ENCODE results near the gene SH3BGRL.

The SH3BGRL gene

DNA sequence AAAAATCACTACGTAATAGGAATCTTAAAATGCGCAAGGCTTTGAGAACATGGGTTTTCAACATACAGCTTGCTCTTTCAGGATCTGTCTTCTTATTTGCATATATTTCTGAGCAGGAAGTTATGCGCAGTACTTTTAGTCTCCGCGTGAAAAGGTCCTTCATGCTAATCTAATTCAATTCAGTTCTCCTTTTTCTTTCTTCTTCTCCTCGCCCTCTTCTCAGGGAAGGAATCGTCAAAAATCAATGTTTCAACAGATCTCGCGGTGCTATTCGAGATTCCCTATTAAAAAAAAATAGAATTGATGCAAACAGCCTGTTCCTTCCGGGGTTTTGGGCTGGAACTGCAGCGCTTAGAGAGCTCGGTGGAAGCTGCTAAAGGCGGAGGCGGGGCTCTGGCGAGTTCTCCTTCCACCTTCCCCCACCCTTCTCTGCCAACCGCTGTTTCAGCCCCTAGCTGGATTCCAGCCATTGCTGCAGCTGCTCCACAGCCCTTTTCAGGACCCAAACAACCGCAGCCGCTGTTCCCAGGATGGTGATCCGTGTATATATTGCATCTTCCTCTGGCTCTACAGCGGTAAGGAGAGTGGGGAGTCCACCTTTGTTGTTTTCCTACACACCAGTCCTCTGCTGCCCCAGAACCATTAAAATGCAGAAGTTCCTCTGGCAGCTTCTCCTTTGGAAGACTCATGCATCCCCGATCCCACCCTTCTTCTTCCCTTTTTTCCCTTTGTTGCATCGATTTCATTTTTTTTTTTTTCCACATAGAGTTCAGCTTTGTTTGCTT lies at the start of gene SH3BGRL, which contains the start of gene HMGN5:
Gene SH3BGRL, plus strand, starts transcription at position 432 of the 785 bp plus-strand sequence. Its CDS starts 99 bp downstream, at position 531.
Gene HMGN5, minus strand, starts transcription at position 243 of the 785 bp plus-strand sequence. CDS start 80,364 bp downstream, outside the sequence.
- peak; percentile 89 for DNase-seq

DNA sequence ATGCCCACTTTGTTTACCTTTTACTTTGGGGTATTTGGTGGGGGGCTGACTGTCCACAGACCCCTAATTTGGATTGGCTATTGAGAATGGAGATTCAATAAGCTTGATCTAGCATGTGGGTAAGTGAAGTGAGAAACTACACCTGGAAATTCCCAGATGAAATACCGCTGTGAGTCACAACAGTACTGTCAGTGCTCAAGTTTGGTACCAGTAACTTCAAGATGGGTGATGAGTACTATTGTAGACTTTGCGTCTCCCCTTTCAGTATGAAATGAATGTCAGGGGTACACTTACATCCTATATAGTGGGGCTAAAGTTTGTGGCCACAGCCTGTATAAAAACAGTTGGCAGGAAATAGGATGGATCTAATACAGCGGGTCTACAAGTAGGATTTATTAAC lies 33.5 kb upstream of the SH3BGRL start:
- DNase-seq: no peak

DNA sequence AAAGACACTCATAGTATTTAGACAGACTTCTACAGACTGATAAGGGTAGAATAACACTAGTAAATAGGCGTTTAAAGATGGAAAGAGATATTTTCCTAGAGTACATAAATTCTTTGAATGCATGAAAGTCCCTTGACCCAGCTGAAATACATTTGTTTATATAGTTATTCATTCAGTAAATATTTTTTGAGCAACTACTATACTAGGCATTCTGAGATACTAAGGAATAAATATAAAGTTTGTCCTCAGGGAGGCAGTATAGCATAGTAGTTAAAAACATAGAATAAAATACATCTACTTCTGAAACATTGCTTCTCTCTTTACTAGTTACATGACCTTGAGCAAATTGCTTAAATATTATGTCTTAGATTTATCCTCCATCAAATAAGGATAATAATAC lies 27.6 kb upstream of the SH3BGRL start:
- DNase-seq: peak; percentile 58

DNA sequence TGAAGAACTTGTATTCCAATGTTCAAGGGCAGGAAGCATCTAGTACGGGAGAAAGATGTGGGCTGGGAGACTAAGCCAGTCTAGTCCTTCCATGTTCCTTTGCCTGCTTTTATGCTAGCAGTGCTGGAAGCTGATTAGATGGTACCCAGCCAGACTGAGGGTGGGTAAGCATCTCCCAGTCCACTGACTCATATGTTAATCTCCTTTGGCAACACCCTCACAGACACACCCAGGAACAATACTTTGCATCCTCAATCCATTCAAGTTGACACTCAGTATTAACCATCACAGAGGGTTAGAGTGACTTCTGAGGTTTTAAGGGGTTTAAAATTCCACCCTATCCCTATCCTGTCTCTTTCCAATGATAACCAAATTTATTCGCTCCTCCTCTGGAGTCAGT lies 6.6 kb upstream of the SH3BGRL start:
- DNase-seq: no peak

DNA sequence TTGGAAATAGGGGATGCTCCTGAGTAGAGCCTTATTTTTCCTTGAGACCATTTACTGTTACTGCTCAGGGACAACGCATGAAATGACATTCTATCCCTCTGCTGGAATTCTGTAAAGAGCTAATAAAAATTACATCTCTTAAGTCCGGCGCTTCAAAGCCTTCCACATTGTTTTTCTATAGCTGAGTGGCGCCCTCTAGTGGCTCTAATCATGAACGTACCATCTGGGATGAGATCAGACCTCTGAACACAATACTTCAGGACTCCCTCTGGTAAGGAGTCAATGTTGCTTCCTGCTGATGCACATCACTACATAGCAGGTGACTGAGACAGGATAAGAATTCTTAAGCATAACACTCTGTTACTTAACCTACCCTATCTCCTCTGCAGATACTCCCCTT lies 6.2 kb upstream of the SH3BGRL start:
- peak; percentile 73 for DNase-seq

DNA sequence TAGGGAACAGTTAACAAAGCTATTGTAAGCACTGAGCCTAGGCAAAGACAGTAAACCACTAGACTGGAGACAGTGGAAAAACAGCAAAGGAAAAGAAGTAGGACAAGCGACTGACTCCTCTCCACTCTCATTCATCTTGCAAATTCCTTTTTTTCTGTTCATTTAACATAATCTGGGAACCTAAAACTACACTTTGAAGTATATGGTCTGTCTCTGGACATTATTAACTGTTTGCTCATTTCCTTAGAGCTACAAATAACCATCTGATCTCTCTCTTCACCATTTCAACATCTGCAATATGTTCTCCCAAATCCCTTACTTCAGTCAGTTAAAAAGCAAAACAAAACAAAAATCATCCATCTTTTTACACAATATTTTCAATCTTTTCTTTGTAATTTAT lies 831 bp upstream of the SH3BGRL start:
- peak; percentile 29 for DNase-seq

DNA sequence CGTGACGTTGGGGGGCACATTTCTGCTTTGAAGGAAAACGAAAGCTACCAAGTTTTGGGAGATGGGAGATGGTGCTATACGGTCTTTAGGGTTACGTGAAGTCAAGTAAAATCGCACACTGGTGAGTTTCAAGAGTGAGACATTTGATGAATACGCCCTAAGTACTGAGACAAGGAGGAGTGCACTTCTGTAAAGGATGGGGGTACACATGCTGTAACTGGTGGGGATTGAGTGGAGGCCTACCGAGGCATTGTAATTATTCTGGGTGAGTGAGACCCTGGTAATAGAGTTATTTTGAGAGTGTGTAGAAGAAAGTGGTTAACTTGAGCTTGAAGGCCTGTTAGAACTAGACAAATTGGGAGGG lies 536 bp downstream of the SH3BGRL start:
- peak; percentile 58 for DNase-seq

DNA sequence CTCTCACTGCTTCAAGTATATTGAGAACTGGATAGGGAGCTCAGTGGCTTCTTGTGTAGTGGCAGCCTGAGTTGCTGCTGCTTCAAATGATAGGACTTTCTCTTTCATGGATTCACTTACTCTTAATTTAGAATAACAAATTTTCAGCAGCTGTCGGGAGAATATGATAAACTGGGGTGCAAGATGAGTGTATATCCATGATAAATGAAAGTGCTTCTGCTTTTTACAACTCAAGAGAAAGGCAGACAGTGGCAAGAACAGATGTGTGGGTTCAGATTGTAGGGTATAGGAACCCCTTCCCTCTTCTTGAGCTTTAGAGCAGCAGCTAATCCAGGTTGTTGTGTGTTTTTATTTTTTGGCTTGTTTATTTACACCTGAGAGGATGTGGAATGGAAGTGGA lies 1.0 kb downstream of the SH3BGRL start:
- peak; percentile 68 for DNase-seq

DNA sequence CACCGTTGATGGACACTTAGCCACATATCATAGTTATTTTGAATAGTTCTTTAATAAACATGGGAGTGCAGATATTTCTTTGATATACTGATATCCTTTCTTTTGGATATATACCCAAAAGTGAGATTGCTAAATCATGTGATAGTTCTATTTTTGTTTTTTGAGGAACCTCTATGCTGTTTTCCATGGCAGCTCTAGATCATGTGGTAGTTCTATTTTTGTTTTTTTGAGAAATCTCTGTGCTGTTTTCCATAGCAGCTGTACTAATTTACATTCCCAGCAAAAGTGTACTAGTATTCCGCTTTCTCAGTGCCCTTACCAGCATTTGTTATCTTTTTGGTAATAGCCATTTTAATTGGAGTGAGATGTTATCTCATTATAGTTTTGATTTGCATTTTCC lies 3.6 kb downstream of the SH3BGRL start:
- peak; percentile 16 for DNase-seq

DNA sequence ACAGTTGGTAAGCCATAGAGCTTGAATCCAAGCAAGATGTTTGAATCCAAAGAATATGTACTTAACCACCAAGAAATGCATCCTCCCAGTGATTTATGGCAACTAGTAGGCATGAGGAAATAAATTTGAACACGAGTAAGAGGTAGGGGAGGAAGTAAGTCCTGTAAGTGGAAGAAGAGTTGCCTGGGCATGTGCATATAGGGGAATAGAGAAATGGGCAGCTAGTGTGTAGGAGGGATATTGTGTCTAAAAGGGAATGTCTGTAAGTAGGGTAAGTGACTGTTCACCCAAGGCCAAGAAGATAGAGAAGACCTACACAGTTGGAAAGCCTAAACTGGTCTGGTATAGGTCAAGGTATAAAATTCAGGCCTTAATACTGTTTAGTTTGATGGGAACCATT lies 4.6 kb downstream of the SH3BGRL start:
- DNase-seq: peak; percentile 3

DNA sequence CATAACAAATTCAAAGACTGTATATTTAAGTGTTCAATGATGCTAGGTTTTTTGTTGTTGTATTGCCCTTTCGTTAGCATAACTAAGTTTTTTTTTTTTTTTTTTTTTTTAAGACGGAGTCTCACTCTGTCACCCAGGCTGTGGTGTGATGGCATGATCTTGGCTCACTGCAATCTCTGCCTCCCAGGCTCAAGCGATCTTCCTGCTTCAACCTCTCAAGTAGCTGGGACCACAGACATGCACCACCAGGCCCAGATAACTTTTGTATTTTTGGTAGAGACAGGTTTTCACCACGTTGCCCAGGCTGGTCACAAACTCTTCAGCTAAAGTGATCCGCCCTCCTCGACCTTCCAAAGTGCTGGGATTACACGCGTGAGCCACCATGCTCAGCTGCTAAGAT lies 7.0 kb downstream of the SH3BGRL start:
- DNase-seq: no peak

DNA sequence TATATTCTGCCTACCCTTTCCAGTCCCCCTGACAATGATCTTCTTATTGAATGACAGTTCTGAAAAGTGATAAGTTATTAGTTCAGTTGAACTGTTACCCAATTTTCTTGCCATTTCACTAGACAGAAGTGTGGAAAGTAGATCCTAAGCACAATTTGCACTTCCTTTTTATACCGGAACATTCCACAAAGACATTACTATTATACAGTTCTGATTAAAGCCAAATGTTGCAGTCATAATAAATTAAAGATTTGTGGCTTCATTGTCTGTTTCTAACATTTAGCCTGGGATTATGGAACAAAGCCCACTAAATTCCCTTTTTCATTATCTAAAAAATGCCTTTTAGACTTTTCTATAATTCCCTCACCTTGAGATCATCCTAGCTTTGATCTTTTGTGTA lies 13.8 kb downstream of the SH3BGRL start:
- no peak for DNase-seq

DNA sequence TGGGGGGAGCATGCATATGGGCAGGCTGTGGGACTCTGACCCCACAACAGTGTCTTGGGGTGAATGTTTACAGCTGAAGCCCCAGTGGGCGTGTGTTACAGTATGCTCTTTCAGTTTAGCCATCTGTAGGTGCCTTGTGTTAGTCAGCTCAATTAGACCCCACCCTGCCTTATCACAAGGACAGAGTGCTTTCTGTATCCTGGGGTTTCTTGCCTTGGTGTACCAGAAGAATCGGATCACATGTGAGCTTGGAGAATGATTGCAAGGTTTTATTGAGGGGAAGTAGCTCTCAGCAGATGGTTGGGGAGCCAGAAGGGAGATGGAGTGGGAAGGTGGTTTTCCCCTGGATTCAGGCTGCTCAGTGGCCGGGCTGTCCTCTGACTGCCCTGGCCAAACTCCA lies 27.3 kb downstream of the SH3BGRL start:
- peak; percentile 3 for DNase-seq

DNA sequence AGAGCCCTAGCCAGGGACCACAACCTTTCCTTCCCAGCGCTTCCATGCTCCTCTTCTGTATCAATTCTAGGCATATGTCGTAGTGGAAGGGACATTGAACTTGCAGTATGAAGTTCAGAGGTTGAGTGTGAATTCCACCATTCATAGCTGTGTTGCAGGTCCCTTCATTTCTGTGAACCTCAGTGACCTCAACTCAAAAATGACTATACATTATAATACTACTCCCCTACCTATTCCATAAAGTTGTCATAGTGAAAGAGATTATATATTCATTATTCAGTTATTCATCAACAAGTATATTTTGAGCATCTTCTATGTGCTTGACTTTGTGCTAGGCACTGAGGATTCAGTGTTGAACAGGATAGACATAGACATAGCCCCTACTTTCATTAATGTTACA lies 28.0 kb downstream of the SH3BGRL start:
- DNase-seq: no peak

DNA sequence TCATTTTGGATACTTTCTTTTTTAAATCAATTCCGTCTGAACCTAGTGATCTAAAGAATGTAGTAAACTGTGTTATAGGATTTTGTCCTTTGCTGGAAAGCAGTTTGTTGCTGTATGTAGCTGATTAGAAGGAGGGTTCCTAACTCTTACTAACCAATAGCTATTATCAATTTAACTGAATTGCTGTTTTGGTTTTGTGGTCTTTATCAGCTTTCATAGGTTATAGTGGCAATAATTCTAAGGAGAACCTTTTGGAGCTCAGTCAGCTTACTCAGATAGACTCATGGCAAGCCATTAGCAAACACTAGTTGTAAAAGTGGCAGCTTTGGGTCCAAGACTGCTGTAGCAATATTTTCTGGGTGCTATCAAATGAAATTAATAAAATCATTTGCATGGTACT lies 29.6 kb downstream of the SH3BGRL start:
- peak; percentile 12 for DNase-seq

DNA sequence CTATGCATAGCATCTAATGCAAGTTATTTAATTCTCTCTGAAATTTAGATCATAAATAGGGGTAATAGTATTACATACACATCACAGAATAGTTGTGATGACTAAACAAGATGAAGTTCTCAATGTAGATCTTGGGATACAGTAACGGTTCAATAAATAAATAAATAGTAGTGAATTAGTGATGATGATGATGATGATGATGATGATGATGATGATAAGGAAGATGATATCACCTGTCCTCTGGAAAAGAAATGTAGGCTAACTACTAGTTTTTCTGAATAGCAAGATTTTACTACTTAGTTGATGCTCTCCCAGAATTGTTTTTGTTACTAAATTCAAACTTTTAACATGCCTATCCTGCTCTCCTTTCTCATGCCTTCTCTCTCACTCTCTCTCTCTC lies 30.3 kb downstream of the SH3BGRL start:
- no peak for DNase-seq

DNA sequence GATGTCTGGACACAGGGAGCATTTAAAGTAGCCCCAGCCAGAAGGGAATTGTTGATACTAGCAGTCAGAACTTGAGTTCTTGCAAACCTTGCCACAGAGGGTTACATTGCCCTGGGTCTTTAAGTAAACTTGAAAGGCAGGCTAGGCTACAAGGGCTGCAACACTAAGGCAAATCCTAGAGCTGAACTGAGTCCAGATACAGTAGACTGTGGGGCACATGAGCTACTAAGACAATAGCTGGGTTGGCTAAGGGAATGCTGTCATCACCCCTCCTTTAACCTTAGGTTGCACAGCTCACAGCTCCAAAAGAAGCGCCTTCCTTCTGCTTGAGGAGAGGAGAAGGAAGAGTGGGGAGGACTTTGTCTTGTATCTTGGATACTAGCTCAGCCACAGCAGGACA lies 35.6 kb downstream of the SH3BGRL start:
- no peak for DNase-seq

DNA sequence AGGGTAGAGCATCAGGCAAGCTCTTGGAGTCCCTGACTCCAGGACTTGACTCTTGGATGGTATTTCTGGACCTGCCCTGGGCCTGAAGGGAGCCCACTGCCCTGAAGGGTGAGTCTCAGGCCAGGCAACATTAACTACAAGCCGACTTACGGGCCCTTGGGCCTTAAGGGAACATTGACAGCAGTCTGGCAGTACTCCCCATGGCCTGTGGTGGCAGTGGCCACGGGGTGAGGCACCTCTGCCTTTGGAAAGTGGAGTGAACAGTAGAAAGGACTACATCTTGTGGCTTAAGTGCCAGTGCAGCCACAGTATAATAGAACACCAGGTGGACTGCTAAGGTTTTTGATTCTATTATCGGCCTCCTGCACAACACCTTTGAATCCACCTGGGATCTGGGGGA lies 36.3 kb downstream of the SH3BGRL start:
- DNase-seq: no peak

DNA sequence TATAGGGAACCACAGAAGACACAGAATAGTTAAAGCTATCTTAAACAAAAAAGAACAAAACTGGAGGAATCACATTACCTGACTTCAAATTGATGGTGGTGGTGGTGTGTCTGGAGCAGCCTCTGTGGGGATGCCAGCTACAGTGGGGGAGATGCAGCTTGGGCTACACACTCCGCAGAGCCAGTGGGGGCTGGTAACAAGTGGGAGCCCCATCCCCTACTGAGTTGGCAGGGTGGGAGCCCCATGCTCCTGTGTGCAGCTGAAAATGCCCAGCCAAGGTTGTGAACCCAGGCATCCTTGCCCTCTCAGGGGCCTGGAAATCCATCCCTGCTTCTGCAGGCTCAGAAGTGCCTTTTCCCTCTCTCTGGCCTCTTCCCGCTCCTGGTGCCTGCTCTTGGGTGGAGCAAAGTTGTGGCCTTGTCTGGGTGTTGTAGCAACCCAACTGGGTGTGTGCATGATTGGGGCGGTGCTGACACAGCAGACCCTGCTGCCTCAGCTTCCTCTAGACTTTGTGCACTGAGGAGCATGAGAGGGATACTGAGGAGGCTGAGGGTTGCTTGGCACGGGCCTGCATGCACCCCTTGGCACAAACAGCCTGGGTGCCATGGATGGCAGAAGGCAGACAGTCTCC lies 38.9 kb downstream of the SH3BGRL start:
- no peak for DNase-seq

DNA sequence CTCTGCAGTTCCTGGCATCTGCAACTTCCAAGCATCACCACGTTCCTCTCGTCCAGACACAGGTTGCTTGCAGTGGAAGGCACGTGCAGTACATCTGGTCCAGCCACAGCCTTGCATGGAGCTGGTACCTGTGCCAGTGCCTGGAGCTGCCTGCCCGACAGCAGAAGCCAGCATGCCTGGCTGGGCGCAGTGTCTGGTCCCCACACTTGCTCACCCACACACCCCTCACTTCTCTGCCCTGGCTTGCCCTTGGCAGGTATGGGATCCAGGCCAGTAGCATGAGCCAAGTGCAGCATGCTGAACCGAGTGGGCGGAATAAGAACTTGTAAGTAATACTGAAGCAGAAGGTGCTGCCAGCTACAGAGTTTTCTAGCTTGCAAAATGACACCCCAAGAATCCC lies 39.9 kb downstream of the SH3BGRL start:
- no peak for DNase-seq

DNA sequence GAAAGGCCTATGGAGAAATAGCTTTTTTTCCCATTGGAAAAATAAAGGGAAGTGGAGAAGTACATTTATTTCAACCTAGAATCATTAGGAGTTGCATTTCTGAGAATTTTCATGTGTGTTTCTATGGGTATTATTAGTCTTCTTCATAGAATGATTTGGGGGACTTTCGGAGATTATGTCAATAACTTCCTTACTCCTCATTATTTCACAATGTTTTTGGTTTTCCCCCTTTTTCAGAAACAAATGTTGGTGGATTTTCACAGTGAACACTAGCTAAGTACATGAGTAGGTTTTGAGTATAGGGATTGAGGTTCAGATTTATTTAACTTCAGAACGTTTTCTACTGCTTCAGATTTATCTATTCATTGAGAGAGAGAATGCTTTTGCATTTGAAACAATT lies 54.0 kb downstream of the SH3BGRL start:
- no peak for DNase-seq

DNA sequence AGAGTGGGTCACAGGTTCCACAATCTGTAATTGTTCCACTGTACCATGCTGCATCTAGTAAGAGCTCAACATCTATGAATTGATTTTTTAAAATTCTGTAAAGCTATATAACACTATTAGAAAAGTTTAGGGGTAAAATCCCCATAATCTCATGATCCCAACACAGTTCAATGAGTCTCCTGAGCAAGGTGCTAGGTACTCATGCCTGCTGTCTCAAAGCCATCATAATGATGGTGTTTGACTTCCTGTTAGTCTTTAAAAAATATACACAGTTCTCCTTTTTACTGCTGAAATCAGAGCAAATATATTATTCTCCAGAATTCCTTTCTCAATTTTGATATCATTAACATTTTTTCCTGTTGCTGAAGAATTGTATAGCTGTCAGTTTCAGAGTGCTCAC lies 55.9 kb downstream of the SH3BGRL start:
- no peak for DNase-seq

DNA sequence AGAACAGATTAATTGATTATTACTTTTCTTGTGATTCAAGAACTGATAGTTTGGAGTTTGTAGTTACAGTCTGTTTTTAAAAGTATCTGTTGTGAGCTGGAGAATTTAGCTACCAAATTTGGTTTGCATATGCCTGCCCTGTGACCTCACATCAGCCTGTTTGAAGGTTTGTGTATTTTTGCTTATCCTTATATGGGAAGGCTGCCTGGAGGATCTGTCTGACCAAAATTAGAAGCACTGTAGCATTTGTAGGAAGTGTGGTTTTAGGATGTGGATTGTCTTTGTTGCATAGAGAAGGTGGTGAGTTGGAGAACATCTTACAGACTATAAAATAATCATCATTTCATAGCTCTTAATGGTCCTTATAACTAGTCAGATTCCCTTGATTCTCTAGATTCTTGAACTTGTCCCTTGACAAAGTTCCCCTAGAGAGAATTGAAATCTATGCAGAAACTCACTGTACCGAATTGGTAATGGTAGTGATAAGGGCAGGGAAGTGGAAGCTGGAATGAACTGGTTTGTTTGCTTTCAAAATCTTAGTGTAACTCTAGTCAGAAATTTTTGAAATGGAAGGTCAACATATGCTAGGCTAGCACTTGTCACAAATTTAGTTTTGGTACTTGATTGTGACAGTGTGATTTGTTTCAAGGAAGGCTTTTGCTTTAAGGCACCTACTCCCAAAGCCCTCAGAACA lies 57.3 kb downstream of the SH3BGRL start:
- peak; percentile 57 for DNase-seq
